ENCODE results near the gene METTL25B. TPM values are rescaled to one million over a fixed set of nuclear protein-coding genes. Genes with fewer than 3 reads are reported as not detected.

METTL25B gene
- total and polyA plus RNA-seq, 10 of the 15 experiments (the other 5 are each of a cell fraction or from before 2014, with no cell fraction given): 5.9 to 25.2 (median 13.5) TPM

- no peak overlapping the region for H3K9ac ChIP-seq (ENCODE audit: control insufficient read depth, insufficient read depth, low read length)
- H3K79me2 ChIP-seq (ENCODE audit: control insufficient read depth, insufficient read depth, low read length): no peaks in the 10 kb centered on the region
- H4K20me1 ChIP-seq (ENCODE audit: control insufficient read depth, insufficient read depth): no peaks in the 10 kb centered on the region; the same call in 1 of the 2 replicates
- BruUV-seq (replicated peaks): no TSS peak
- in situ Hi-C loops (cut with MboI): no loop called here
- WGBS (ENCODE audit: insufficient coverage, insufficient replicate concordance, low lambda C conversion rate, missing lambda C conversion rate): 19% methylated on average over 21 of the region's 29 CpGs
- peaks cover 6% of the 10 kb centered on the region for H3K4me1 ChIP-seq (ENCODE audit: control insufficient read depth, insufficient read depth, low read length)
- SMC1A ChIA-PET (ENCODE audit: uncharacterized antibody, unreplicated experiment): interaction anchor here (0.9 to 2.4 kb wide), 5 partner anchors 15 to 22 kb away, joined by 3 to 11 read pairs (median 7); no protein-coding TSS in a partner anchor
- H3K27me3 ChIP-seq (replicated peaks in 1 of 2; ENCODE audit: control insufficient read depth in 2 of 2, insufficient read depth in 2 of 2, low read length in 1 of 2): peaks cover 10 to 15% of the 10 kb centered on the region in 2 experiments
- H3K36me3 ChIP-seq (ENCODE audit: control insufficient read depth in 2 of 2, insufficient read depth in 2 of 2, low read length in 1 of 2): no peaks in the 10 kb centered on the region; a peak in 1 of 4 replicates
- H3K27ac ChIP-seq (ENCODE audit: control insufficient read depth, insufficient read depth): no peak overlapping the region
- no peak overlapping the region; the same call in 1 of the 2 replicates for H2AFZ ChIP-seq (ENCODE audit: control insufficient read depth, low read depth, low read length)
- POLR2A ChIA-PET: interaction anchor here (0.6 to 1.4 kb wide), 2 partner anchors 22 to 89 kb away, joined by 4 to 5 read pairs; partner anchors contain the start of genes ISG20L2 and METTL25B
- CTCF ChIA-PET: interaction anchor here (0.6 to 9.5 kb wide), 23 partner anchors 9 to 432 kb away, joined by 3 to 157 read pairs (median 5); partner anchors contain the start of genes GPATCH4, HAPLN2, INSRR and ISG20L2
- H3K4me3 ChIP-seq: peak overlapping the region; percentile 18; the same call in 1 of the 2 replicates
- RAD21 ChIA-PET (ENCODE audit: unreplicated experiment): interaction anchor here (0.6 to 3.6 kb wide), 9 partner anchors 9 to 468 kb away, joined by 3 to 28 read pairs (median 4); partner anchors contain the start of genes INSRR and PRCC
- DNase-seq (ENCODE audit: low read depth, low spot score) (no peak), ATAC-seq (peak; percentile 24), FAIRE-seq (no peak)
- H3K4me2 ChIP-seq (ENCODE audit: control insufficient read depth, insufficient read depth): peak overlapping the region; percentile 90
- TF ChIP-seq CEBPZ (IDR thresholded peaks at IDR 0.05; ENCODE audit: low read depth, low read length) (no peak), BHLHE40 (IDR thresholded peaks at IDR 0.05; ENCODE audit: borderline replicate concordance in 1 of 2, low read depth in 2 of 2, low read length in 1 of 2) (peak in 1 of 2 experiments; percentile 22; a peak in 1 of 4 replicates), ZSCAN29 (IDR thresholded peaks at IDR 0.05) (no peak), PBX3 (IDR thresholded peaks at IDR 0.05; ENCODE audit: insufficient replicate concordance, low read depth, low read length) (no peak), RUNX3 (IDR thresholded peaks at IDR 0.05; ENCODE audit: low read length) (peak; percentile 24; the same call in 1 of the 2 replicates), ZZZ3 (IDR thresholded peaks at IDR 0.05; ENCODE audit: control insufficient read depth, insufficient read length, low read depth) (no peak), MAX (IDR thresholded peaks at IDR 0.05; ENCODE audit: low read depth, low read length) (no peak)
- H3K9me3 ChIP-seq (replicated peaks; ENCODE audit: control insufficient read depth, insufficient read depth, low read length): no peaks in the 10 kb centered on the region
- intact Hi-C loops (cut with micrococcal nuclease; ENCODE audit: unreplicated experiment): no loop called here
Measured at GRCh38 chr1:156706657-156707416, 21.4 kb upstream of the METTL25B start.

Measured in GM12878 (cell line).